GM18502 (cell line): ENCODE data around the gene RBMS2.

Source experiments
- ATAC-seq: cut with Tn5 transposase; IDR thresholded peaks from one replicate; pipeline ENCODE4 v1.9.1; 2021; ENCODE audit warnings: mild to moderate bottlenecking; ENCODE audit not compliant: unreplicated experiment, poor library complexity

Gene RBMS2

GRCh38 chr12:56628671-56629458, 107.2 kb downstream of the RBMS2 start:
- no peak for ATAC-seq

- ATAC-seq, result no peak
Measured at GRCh38 chr12:56629459-56630179, 108.0 kb downstream of the RBMS2 start.

- ATAC-seq, result peak; percentile 55
Measured at GRCh38 chr12:56630180-56630632, 108.6 kb downstream of the RBMS2 start, which contains the start of gene BAZ2A. TSS of gene BAZ2A (minus strand) at chr12:56630326. CDS start at chr12:56617530, 12,796 bp downstream.

- ATAC-seq, result peak; percentile 20
Measured at GRCh38 chr12:56631790-56632700, 110.4 kb downstream of the RBMS2 start.

GRCh38 chr12:56632701-56633467, 111.3 kb downstream of the RBMS2 start:
- ATAC-seq, result no peak

GRCh38 chr12:56633468-56634241, 112.0 kb downstream of the RBMS2 start:
- no peak for ATAC-seq

- ATAC-seq, result no peak
Measured at GRCh38 chr12:56634242-56634836, 112.7 kb downstream of the RBMS2 start.

GRCh38 chr12:56634837-56635791, 113.5 kb downstream of the RBMS2 start:
- peak; percentile 30 for ATAC-seq

GRCh38 chr12:56635806-56636674, 114.4 kb downstream of the RBMS2 start:
- peak; percentile 51 for ATAC-seq

GRCh38 chr12:56636675-56637540, 115.3 kb downstream of the RBMS2 start:
- ATAC-seq, result peak; percentile 57

- no peak for ATAC-seq
Measured at GRCh38 chr12:56637621-56638020, 116.0 kb downstream of the RBMS2 start.

GRCh38 chr12:56641219-56641618, 119.6 kb downstream of the RBMS2 start:
- no peak for ATAC-seq

- no peak for ATAC-seq
Measured at GRCh38 chr12:56644654-56645053, 123.0 kb downstream of the RBMS2 start.

- ATAC-seq, result no peak
Measured at GRCh38 chr12:56645201-56645716, 123.6 kb downstream of the RBMS2 start.
